GM23338 (cell line): ENCODE measurements around the gene FUT7. TPM values are rescaled to one million over a fixed set of nuclear protein-coding genes. Genes with fewer than 3 reads are reported as not detected.

ENCODE experiments used
- ATAC-seq: fragments of 200-7000 bp; cut with Tn5 transposase; 3 replicates; pipeline ENCODE4 v1.9.1; 2020
- DNase-seq: peaks from one replicate; pipeline ENCODE4 v3.0.0-alpha.2; 2015; ENCODE audit warnings: low spot score
- H2AFZ ChIP-seq: fragments of 200-600 bp; sonication (generic); 2 replicates; pipeline ENCODE4 v1.8.0; 2016; ENCODE audit warnings: antibody characterized with exemption, mild to moderate bottlenecking, moderate library complexity
- H3F3A ChIP-seq: fragments of 200-600 bp; sonication (generic); replicated peaks from 2 replicates; pipeline ENCODE4 v1.8.0; 2017; ENCODE audit warnings: antibody characterized with exemption, mixed run types, low read depth
- H3K27ac ChIP-seq: fragments of 200-600 bp; sonication (generic); 2 replicates; pipeline ENCODE4 v1.6.1; 2016; ENCODE audit warnings: low read depth
- H3K27me3 ChIP-seq: fragments of 200-600 bp; sonication (generic); 2 replicates; pipeline ENCODE4 v1.8.0; 2016; ENCODE audit warnings: mild to moderate bottlenecking, mixed run types, moderate library complexity; ENCODE audit not compliant: insufficient read depth
- H3K36me3 ChIP-seq: fragments of 200-600 bp; sonication (generic); 2 replicates; pipeline ENCODE4 v1.8.0; 2016; ENCODE audit warnings: mild to moderate bottlenecking; ENCODE audit not compliant: insufficient read depth
- H3K4me1 ChIP-seq: fragments of 200-600 bp; sonication (generic); 2 replicates; pipeline ENCODE4 v1.8.0; 2016; ENCODE audit warnings: mild to moderate bottlenecking, moderate library complexity; ENCODE audit not compliant: insufficient read depth
- H3K4me2 ChIP-seq: fragments of 200-600 bp; sonication (generic); 2 replicates; pipeline ENCODE4 v1.7.1; 2017; ENCODE audit warnings: mixed run types
- H3K4me3 ChIP-seq: fragments of 200-600 bp; sonication (generic); 2 replicates; pipeline ENCODE4 v1.6.1; 2016; ENCODE audit warnings: mixed run types
- H3K79me2 ChIP-seq: fragments of 200-600 bp; sonication (generic); replicated peaks from 2 replicates; pipeline ENCODE4 v1.8.0; 2017; ENCODE audit warnings: mild to moderate bottlenecking; ENCODE audit not compliant: insufficient read depth
- H3K9me2 ChIP-seq: fragments of 200-600 bp; sonication (generic); 2 replicates; pipeline ENCODE4 v1.8.0; 2017; ENCODE audit not compliant: insufficient read depth
- H4K20me1 ChIP-seq: fragments of 200-600 bp; sonication (generic); replicated peaks from 2 replicates; pipeline ENCODE4 v1.8.0; 2017; ENCODE audit warnings: mild to moderate bottlenecking; ENCODE audit not compliant: insufficient read depth
- H3K27ac Mint-ChIP-seq: 2 replicates; pipeline ENCODE4 v1.8.0; 2020; ENCODE audit warnings: inconsistent platforms, mild to moderate bottlenecking, moderate library complexity, mixed read lengths
- H3K27me3 Mint-ChIP-seq: 3 replicates; pipeline ENCODE4 v1.8.0; 2022; ENCODE audit warnings: low read depth, mild to moderate bottlenecking, moderate library complexity, mixed read lengths, inconsistent platforms; ENCODE audit not compliant: insufficient read depth, poor library complexity
- H3K36me3 Mint-ChIP-seq: 3 replicates; pipeline ENCODE4 v1.8.0; 2021; ENCODE audit warnings: low read depth, mild to moderate bottlenecking, inconsistent platforms, moderate library complexity, mixed read lengths
- H3K4me1 Mint-ChIP-seq: 3 replicates; pipeline ENCODE4 v1.8.0; 2020; ENCODE audit warnings: mild to moderate bottlenecking, inconsistent platforms, mixed read lengths
- H3K4me3 Mint-ChIP-seq: 3 replicates; pipeline ENCODE4 v1.8.0; 2021; ENCODE audit warnings: moderate library complexity, mild to moderate bottlenecking, inconsistent platforms, mixed read lengths
- H3K9me3 Mint-ChIP-seq: 3 replicates; pipeline ENCODE4 v1.8.0; 2020; ENCODE audit warnings: moderate library complexity, mild to moderate bottlenecking, inconsistent platforms, mixed read lengths
- ETS1 ChIP-seq: IDR thresholded peaks from 2 replicates; pipeline ENCODE4 v1.6.1; 2016; ENCODE audit warnings: antibody characterized with exemption
- EZH2 ChIP-seq: fragments of 200-600 bp; sonication (generic); IDR thresholded peaks from one replicate; pipeline ENCODE4 v1.8.0; 2017; ENCODE audit warnings: antibody characterized with exemption, mild to moderate bottlenecking, low read depth; ENCODE audit not compliant: unreplicated experiment
- JUNB ChIP-seq: IDR thresholded peaks from one replicate; pipeline ENCODE4 v1.6.1; 2016; ENCODE audit warnings: antibody characterized with exemption; ENCODE audit not compliant: unreplicated experiment
- POLR2AphosphoS5 ChIP-seq: IDR thresholded peaks from 2 replicates; pipeline ENCODE4 v1.6.1; 2016; ENCODE audit warnings: antibody characterized with exemption, low read depth
- REST ChIP-seq: IDR thresholded peaks from one replicate; pipeline ENCODE4 v1.6.1; 2018; ENCODE audit warnings: antibody characterized with exemption; ENCODE audit not compliant: unreplicated experiment
- polyA plus RNA-seq: library from polyadenylated mRNA; unstranded; fragments of >200 nt; fragmentation: Nextera tagmentation; extraction: Ambion mirVana; gene quantifications from 2 replicates; pipeline ENCODE4 v1.2.1, GENCODE V29; 2016
- total RNA-seq: library from RNA; depleted of rRNA; stranded (reverse); fragments of >200 nt; shearing (Covaris generic); gene quantifications from 2 replicates; pipeline ENCODE4 v1.2.3, GENCODE V29; 2014
- TF ChIP-seq, protein P1 (sequence below), 2 experiments: fragments of 200-600 bp in 1 of 2; sonication (generic) in 1 of 2; conservative IDR thresholded peaks; 2 replicates each; pipeline versions ENCODE4 v1.5.1 to v1.6.1; 2016 to 2017; ENCODE audit warnings: antibody characterized with exemption in 2 of 2, low read depth in 2 of 2, mild to moderate bottlenecking in 2 of 2, moderate library complexity in 1 of 2

Gene FUT7
- total and polyA plus RNA-seq, 2 experiments from 2014 or later = not detected

DNA sequence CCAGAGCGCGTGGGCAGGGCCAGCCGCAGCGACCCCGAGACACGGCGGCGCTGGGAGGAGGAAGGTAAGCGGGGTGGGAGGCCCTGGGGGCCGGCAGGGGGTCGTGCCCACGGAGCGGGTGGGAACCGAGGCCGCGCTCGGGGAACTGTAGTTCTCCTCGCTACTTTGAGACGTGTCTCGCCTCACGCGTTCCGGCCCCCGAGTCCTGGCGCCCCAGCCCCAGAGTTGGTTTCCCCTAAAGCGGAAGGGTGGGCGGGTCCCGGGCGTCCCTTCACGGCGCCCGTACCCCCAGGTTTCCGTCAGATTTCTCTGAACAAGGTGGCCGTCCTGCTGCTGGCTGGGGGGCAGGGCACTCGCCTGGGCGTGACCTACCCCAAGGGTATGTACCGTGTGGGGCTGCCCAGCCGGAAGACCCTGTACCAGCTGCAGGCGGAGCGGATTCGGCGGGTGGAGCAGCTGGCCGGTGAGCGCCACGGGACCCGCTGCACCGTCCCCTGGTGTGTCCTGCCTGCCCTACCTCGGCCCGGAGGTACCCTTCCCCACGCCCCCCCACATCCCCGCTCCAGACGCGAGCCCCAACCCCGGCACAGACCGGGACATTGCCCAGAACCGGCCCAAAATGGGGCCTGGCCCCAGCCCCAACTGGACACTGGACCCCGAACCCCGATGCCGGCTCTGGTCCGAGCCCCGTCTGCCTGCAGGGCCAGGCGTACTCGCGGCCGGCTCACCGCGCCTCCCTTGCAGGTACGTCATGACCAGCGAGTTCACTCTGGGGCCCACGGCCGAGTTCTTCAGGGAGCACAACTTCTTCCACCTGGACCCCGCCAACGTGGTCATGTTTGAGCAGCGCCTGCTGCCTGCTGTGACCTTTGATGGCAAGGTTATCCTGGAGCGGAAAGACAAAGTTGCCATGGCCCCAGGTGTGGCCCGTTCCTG, 46.1 kb upstream of the FUT7 start:
- ATAC-seq (peak; percentile 11), DNase-seq (no peak)
- Mint-ChIP-seq H3K9me3 (no peaks in the 10 kb centered on the region), H3K4me3 (peak overlapping the region; percentile 70), H3K27ac (no peak overlapping the region), H3K36me3 (no peaks in the 10 kb centered on the region), H3K27me3 (peaks cover 48% of the 10 kb centered on the region), H3K4me1 (peaks cover 13% of the 10 kb centered on the region)
- Histone ChIP-seq H3K4me3 (peak overlapping the region; percentile 64), H3K4me2 (peak overlapping the region; percentile 88), H3K27me3 (peaks cover 40% of the 10 kb centered on the region), H3K27ac (no peak overlapping the region), H3K9me2 (no peaks in the 10 kb centered on the region), H3K79me2 (no peaks in the 10 kb centered on the region), H2AFZ (no peak overlapping the region; the same call in 1 of the 2 replicates), H3K36me3 (no peaks in the 10 kb centered on the region), H3F3A (peaks cover 27% of the 10 kb centered on the region), H4K20me1 (0 out of 2 replicates have a peak, but pooled peaks cover 6% of the 10 kb centered on the region), H3K4me1 (peaks cover 24% of the 10 kb centered on the region)
- TF ChIP-seq, protein P1, sequence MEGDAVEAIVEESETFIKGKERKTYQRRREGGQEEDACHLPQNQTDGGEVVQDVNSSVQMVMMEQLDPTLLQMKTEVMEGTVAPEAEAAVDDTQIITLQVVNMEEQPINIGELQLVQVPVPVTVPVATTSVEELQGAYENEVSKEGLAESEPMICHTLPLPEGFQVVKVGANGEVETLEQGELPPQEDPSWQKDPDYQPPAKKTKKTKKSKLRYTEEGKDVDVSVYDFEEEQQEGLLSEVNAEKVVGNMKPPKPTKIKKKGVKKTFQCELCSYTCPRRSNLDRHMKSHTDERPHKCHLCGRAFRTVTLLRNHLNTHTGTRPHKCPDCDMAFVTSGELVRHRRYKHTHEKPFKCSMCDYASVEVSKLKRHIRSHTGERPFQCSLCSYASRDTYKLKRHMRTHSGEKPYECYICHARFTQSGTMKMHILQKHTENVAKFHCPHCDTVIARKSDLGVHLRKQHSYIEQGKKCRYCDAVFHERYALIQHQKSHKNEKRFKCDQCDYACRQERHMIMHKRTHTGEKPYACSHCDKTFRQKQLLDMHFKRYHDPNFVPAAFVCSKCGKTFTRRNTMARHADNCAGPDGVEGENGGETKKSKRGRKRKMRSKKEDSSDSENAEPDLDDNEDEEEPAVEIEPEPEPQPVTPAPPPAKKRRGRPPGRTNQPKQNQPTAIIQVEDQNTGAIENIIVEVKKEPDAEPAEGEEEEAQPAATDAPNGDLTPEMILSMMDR (conservative IDR thresholded peaks at IDR 0.05; ENCODE audit: low read depth in 2 of 2) = no peak
- TF ChIP-seq EZH2 (no peak), REST (no peak), ETS1 (no peak)

DNA sequence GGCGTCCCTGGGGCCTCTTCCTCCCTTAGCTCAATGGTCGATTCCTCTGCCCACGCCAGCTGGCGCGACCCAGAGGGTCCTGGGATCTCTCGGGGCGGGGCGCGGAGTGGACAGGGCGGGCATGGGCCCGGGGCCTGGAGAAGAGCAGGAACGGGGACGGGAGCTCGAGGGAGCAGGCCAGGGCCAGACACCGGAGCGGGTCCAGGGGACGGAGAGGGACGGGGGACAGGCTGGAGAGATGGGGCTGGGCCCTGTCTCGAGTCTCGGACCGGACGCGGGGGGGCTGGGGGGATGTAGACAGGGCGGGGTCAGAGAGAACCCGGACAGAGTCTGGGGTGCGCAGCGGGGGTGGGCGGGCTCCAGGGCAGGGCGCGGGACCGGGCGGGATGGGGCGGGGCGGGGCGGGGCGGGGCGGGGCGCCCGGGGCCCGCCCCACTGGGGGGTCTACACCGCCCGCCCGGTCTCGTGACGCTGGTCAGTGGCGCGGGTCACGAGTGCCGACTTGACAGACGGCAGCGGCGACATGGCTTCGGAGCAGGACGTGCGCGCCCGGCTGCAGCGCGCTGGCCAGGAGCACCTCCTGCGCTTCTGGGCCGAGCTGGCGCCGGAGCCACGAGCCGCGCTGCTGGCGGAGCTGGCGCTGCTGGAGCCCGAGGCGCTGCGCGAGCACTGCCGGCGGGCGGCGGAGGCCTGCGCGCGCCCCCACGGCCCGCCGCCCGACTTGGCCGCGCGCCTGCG, 45.3 kb upstream of the FUT7 start, which contains the start of gene UAP1L1:
Gene UAP1L1, plus strand, starts transcription at position 508 of the 738 bp plus-strand sequence. Its CDS starts 16 bp downstream, at position 524.
- ATAC-seq = peak; percentile 10
- peak within 1 kb of the TSS; percentile 76; the same call in 1 of the 2 replicates for H2AFZ ChIP-seq
- H3K9me2 ChIP-seq = no peaks in the 10 kb centered on the region
- TF ChIP-seq JUNB = no peak
- TF ChIP-seq EZH2 = peak; percentile 32
- peak; percentile 50; the same call in 1 of the 2 replicates for TF ChIP-seq POLR2AphosphoS5
- peaks cover 27% of the 10 kb centered on the region for H3F3A ChIP-seq
- Mint-ChIP-seq H3K9me3 (no peaks in the 10 kb centered on the region), H3K4me3 (peak within 1 kb of the TSS; percentile 70), H3K36me3 (no peaks in the 10 kb centered on the region), H3K27me3 (peaks cover 46% of the 10 kb centered on the region), H3K27ac (no peak within 1 kb of the TSS), H3K4me1 (peaks cover 13% of the 10 kb centered on the region)
- peak within 1 kb of the TSS; percentile 88 for H3K4me2 ChIP-seq
- 0 out of 2 replicates have a peak, but pooled peaks cover 6% of the 10 kb centered on the region for H4K20me1 ChIP-seq
- peaks cover 24% of the 10 kb centered on the region for H3K4me1 ChIP-seq
- H3K27ac ChIP-seq = no peak within 1 kb of the TSS
- H3K79me2 ChIP-seq = no peaks in the 10 kb centered on the region
- no peaks in the 10 kb centered on the region for H3K36me3 ChIP-seq
- DNase-seq = peak; percentile 74
- H3K4me3 ChIP-seq = peak within 1 kb of the TSS; percentile 64
- H3K27me3 ChIP-seq = peaks cover 40% of the 10 kb centered on the region
